ENCODE measurements around the gene RAB9B. TPM values are rescaled to one million over a fixed set of nuclear protein-coding genes. Genes with fewer than 3 reads are reported as not detected.
"Not testable (repeated sequence)": the region's sequence is repeated elsewhere in the genome, so short reads cannot be mapped to it uniquely, and the experiment has no call there.

RAB9B gene
- total RNA-seq, 1 experiment from 2014 or later, result 0.62 TPM

DNA sequence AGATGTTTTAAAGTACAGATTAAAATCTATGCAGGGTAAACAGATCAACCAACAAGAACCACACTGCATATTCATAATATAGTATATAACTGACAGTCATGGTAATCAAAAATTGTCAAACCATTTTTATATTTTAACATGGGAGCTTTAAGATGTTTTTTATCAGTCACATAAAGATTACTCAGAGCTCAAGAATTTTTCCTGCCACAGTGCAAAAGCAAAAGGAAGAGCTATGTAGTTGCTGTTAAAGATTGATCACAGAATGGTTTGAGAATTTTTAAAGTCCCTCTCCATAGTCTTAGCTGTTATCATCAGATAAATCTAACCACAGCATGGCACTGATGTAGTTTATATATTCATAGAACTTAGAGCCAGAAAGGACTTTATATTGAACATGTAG lies 8.5 kb downstream of the RAB9B start:
- Histone ChIP-seq H3K4me1 (ENCODE audit: control insufficient read depth, insufficient read depth, low read length) (no peaks in the 10 kb centered on the region), H3K36me3 (ENCODE audit: control insufficient read depth, insufficient read depth, low read length) (no peaks in the 10 kb centered on the region), H3K27me3 (ENCODE audit: control insufficient read depth, insufficient read depth, low read length) (no peaks in the 10 kb centered on the region; the same call in 1 of the 2 replicates), H3K4me3 (ENCODE audit: low read depth in 2 of 2, low read length in 2 of 2) (no peak overlapping the region), H3K9me3 (ENCODE audit: control insufficient read depth, insufficient read depth, low read depth, low read length) (no peaks in the 10 kb centered on the region), H3K27ac (ENCODE audit: low read length) (no peak overlapping the region)
- intact Hi-C loops (cut with micrococcal nuclease; ENCODE audit: unreplicated experiment), result no loop called here
- DNase-seq (ENCODE audit: low read depth, low spot score) (no peak), ATAC-seq (no peak)
- no TSS peak for BruUV-seq (replicated peaks)
- ChIA-PET CTCF (no interaction called here), POLR2A (no interaction called here)
- in situ Hi-C loops (cut with HindIII; ENCODE audit: low pct_unique_long_range_greater_than_20kb, low sequenced_read_pairs), result no loop called here
- TF ChIP-seq TCF7L2 (IDR thresholded peaks at IDR 0.05; ENCODE audit: low read depth, low read length) (no peak), POLR2AphosphoS5 (IDR thresholded peaks at IDR 0.05; ENCODE audit: low read depth, low read length) (no peak), SIN3A (IDR thresholded peaks at IDR 0.05; ENCODE audit: borderline replicate concordance, insufficient read depth, low read depth, low read length) (no peak)
- TF ChIP-seq, protein P1, sequence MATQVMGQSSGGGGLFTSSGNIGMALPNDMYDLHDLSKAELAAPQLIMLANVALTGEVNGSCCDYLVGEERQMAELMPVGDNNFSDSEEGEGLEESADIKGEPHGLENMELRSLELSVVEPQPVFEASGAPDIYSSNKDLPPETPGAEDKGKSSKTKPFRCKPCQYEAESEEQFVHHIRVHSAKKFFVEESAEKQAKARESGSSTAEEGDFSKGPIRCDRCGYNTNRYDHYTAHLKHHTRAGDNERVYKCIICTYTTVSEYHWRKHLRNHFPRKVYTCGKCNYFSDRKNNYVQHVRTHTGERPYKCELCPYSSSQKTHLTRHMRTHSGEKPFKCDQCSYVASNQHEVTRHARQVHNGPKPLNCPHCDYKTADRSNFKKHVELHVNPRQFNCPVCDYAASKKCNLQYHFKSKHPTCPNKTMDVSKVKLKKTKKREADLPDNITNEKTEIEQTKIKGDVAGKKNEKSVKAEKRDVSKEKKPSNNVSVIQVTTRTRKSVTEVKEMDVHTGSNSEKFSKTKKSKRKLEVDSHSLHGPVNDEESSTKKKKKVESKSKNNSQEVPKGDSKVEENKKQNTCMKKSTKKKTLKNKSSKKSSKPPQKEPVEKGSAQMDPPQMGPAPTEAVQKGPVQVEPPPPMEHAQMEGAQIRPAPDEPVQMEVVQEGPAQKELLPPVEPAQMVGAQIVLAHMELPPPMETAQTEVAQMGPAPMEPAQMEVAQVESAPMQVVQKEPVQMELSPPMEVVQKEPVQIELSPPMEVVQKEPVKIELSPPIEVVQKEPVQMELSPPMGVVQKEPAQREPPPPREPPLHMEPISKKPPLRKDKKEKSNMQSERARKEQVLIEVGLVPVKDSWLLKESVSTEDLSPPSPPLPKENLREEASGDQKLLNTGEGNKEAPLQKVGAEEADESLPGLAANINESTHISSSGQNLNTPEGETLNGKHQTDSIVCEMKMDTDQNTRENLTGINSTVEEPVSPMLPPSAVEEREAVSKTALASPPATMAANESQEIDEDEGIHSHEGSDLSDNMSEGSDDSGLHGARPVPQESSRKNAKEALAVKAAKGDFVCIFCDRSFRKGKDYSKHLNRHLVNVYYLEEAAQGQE (IDR thresholded peaks at IDR 0.05; ENCODE audit: insufficient read depth in 1 of 2, low read depth in 2 of 2, low read length in 1 of 2), result no peak
- TF ChIP-seq, protein P2, sequence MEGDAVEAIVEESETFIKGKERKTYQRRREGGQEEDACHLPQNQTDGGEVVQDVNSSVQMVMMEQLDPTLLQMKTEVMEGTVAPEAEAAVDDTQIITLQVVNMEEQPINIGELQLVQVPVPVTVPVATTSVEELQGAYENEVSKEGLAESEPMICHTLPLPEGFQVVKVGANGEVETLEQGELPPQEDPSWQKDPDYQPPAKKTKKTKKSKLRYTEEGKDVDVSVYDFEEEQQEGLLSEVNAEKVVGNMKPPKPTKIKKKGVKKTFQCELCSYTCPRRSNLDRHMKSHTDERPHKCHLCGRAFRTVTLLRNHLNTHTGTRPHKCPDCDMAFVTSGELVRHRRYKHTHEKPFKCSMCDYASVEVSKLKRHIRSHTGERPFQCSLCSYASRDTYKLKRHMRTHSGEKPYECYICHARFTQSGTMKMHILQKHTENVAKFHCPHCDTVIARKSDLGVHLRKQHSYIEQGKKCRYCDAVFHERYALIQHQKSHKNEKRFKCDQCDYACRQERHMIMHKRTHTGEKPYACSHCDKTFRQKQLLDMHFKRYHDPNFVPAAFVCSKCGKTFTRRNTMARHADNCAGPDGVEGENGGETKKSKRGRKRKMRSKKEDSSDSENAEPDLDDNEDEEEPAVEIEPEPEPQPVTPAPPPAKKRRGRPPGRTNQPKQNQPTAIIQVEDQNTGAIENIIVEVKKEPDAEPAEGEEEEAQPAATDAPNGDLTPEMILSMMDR (IDR thresholded peaks at IDR 0.05), result no peak

DNA sequence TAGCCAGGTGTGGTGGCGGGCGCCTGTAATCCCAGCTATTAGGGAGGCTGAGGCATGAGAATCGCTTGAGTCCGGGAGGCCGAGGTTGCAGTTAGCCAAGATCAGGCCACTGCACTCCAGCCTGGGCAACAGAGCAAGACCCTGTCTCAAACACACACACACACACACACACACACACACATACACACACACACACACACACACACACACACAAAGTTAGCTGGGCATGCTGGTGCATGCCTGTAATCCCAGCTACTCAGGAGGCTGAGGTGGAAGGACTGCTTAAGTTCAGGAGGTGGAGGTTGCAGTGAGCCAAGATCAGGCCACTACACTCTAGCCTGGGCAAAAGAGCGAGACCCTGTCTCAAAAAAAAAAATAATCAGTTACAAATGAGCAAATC lies 11.3 kb downstream of the RAB9B start:
- CTCF ChIA-PET; H3K4me1 ChIP-seq (ENCODE audit: control insufficient read depth, insufficient read depth, low read length); H3K27ac ChIP-seq (ENCODE audit: low read length); in situ Hi-C loops (cut with HindIII; ENCODE audit: low pct_unique_long_range_greater_than_20kb, low sequenced_read_pairs); intact Hi-C loops (cut with micrococcal nuclease; ENCODE audit: unreplicated experiment); H3K36me3 ChIP-seq (ENCODE audit: control insufficient read depth, insufficient read depth, low read length); POLR2A ChIA-PET; H3K27me3 ChIP-seq (ENCODE audit: control insufficient read depth, insufficient read depth, low read length); H3K4me3 ChIP-seq (ENCODE audit: low read depth in 2 of 2, low read length in 2 of 2); H3K9me3 ChIP-seq (ENCODE audit: control insufficient read depth, insufficient read depth, low read depth, low read length); DNase-seq (ENCODE audit: low read depth, low spot score); ATAC-seq; BruUV-seq (replicated peaks): not testable (repeated sequence)

DNA sequence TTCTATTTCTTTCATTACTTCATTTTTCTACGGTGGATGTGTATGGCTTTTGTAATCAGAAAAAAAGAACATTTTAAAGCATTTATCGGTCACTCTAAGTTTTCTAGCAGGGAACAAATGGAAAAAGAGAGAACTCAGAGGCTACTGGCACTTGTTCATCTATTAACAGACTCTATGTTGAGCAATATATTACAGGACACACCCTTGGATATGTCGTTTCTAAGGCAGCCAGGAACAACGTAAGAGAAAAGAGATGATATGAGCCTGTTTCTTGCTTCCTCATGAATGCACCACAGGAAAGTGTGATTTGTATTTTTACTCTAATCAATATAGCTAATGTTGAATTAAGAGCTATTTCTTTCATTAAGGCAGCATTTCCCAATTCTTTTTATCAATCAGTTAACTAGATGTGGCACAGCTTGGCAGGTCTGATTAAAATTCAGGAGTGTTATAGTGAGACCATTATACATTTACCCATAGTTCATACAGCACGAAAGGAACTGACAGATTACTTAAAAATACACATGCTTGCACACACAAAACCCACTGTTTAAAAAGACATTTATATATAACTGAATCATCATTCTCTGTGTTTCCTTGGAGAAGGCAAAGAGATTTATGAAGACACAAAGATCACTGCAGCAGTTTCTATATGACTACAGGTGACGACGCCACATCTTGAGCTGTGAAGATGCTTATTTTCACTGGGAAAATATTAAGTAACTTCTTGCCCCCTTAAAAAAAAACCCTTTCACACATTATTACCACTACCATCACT lies 13.0 kb downstream of the RAB9B start:
- Histone ChIP-seq H3K4me3 (ENCODE audit: low read depth in 2 of 2, low read length in 2 of 2) (no peak overlapping the region), H3K27ac (ENCODE audit: low read length) (no peak overlapping the region), H3K9me3 (ENCODE audit: control insufficient read depth, insufficient read depth, low read depth, low read length) (no peaks in the 10 kb centered on the region), H3K36me3 (ENCODE audit: control insufficient read depth, insufficient read depth, low read length) (no peaks in the 10 kb centered on the region), H3K4me1 (ENCODE audit: control insufficient read depth, insufficient read depth, low read length) (no peaks in the 10 kb centered on the region), H3K27me3 (ENCODE audit: control insufficient read depth, insufficient read depth, low read length) (no peaks in the 10 kb centered on the region; the same call in 1 of the 2 replicates)
- TF ChIP-seq, protein P2 (IDR thresholded peaks at IDR 0.05), result no peak
- no peak for TF ChIP-seq TCF7L2 (IDR thresholded peaks at IDR 0.05; ENCODE audit: low read depth, low read length)
- TF ChIP-seq POLR2AphosphoS5 (IDR thresholded peaks at IDR 0.05; ENCODE audit: low read depth, low read length), result no peak
- TF ChIP-seq, protein P1 (IDR thresholded peaks at IDR 0.05; ENCODE audit: insufficient read depth in 1 of 2, low read depth in 2 of 2, low read length in 1 of 2), result no peak
- no peak for TF ChIP-seq SIN3A (IDR thresholded peaks at IDR 0.05; ENCODE audit: borderline replicate concordance, insufficient read depth, low read depth, low read length)
- POLR2A ChIA-PET, result interaction anchor here (0.7 kb wide), 1 partner anchor 114 kb away, joined by 3 read pairs; no protein-coding TSS in a partner anchor
- intact Hi-C loops (cut with micrococcal nuclease; ENCODE audit: unreplicated experiment) (loop anchor here (5.0 kb wide), 2 partner anchors 107 to 332 kb away; partner anchors contain the start of gene TMEM31), in situ Hi-C loops (cut with HindIII; ENCODE audit: low pct_unique_long_range_greater_than_20kb, low sequenced_read_pairs) (no loop called here)
- CTCF ChIA-PET, result no interaction called here
- ATAC-seq, result no peak
- no TSS peak for BruUV-seq (replicated peaks)
- no peak for DNase-seq (ENCODE audit: low read depth, low spot score)
